GM19452 (cell line): ENCODE data around the gene SLC22A23.

ENCODE experiments used
- ATAC-seq: cut with Tn5 transposase; IDR thresholded peaks from one replicate; pipeline ENCODE4 v1.9.1; 2021; ENCODE audit not compliant: unreplicated experiment

Gene SLC22A23

DNA sequence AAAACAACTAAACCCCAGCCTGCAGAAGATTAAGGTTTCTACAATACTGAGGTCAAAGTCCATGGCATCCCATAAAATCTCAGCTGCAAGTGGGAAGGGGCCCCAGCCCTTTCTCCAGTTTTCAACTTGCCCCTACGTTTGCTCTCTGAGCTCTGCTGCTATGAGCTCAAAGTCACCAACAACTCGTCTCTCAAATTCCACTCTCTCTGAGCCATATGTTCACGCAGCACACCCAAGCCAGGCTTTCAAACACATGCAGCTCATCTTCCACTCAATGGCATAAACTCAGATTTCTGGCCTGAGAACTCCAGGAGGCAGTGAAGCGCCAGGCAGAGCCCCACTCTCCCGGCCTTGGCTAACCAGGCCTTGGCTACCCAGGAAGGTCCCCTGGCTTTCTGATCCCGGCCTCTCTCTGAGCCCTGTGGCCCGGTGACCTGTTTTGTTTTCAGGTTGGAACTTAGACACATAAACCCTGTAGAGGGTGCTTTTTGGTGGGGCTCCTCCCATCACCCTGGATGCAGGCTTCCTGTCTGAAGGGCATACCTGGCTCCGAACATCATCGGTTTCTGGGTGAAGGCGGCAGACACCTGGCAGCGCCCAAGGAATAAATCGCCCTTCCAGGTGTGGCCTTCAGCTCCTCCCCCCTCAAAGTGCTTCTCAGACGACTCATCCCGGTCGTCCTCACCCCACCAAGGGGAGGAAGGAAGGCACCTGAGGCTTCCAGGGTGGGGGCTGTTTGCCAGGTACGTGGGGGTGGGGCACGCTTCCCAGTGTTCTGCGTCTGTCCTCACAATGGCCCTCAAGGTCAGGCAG is 12.4 kb downstream of the SLC22A23 start:
- no peak for ATAC-seq

DNA sequence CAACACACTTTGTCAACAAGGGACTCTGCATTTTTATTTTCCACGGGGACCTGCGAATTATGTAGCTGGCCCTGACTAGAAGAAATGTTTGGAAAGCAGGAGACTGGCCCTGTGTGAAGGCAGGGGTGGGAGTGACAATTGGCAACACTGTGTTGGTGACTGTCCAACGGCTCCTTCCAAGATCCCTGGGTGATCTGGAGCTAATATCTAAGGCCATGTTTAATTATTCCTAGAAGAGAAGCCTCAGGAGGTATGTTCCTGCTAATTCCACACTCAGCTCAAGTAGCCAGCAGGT is 13.7 kb downstream of the SLC22A23 start:
- ATAC-seq = no peak

DNA sequence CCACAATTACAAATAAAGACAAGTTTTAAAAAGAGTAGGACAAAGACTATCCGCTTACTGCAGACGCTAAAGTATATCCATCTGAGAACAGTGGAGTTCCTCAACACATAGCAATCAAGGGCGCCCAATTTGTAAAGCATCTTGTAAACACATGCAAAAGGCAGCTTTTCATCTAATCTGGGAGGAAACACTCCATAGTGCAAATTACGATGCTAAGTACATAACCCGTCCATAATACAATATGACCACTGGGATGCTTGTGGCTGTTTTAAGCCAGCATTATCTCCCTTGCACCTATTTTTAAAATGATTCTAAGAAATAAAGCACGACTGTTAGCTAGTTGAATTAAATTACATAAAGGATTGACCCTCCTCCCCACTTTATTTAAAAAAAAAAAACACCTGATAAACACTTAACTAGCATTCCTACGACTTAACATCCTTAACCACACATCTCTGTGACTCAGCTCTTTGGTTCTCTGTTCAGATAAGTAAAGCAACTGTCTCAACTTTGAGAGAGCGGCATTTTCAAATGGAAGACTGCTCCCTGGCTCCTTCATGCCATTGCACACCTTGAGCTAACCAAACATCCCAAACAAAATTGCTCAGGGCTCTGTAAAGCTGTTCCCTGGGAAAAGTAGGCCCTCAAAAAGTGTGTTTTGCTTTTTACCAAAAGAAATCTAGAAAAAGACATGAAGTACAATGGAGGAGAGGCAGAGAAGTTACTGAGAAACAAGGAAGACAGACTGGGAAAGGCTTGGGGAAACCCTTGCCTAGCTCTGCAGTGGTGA is 14.2 kb downstream of the SLC22A23 start:
- no peak for ATAC-seq

DNA sequence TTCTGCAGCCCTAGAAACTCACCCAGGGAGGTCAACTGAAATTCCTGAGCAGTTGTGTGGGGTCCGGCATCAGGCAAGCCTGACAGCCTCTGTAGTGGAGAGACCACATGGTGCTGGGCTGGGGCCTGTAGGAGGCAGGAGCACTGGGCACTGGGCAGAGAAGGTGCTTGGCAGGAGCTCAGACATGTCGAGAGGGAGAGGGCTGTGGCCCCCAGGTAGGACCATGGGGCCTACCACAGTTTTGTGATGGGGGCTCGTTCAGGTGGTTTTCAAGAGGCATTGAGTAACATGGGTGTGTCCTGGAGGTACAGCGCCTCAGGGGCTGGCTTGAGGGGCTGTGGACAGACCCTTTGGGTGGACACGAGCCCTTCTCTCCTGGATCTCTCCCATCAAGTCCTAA is 15.9 kb downstream of the SLC22A23 start:
- no peak for ATAC-seq

DNA sequence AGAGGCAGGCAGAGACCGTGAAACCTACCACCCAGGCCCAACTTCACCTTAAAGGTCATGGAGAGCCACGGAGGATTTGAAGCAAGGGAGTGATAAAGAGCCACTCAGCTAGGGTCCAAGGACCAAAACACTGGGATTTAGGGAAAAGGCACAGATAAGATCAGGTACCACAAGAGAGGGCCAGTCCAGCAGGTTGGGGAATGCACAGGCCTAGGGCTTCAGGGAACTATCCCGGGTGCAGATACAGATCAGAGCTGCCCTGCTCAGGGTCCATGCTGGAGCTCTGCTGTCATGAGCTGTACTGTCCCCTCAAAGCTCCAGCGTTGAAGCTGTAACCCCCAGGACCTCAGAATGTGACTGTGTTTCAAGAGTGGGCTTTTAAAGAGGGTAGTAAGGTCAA is 16.9 kb downstream of the SLC22A23 start:
- ATAC-seq = no peak

DNA sequence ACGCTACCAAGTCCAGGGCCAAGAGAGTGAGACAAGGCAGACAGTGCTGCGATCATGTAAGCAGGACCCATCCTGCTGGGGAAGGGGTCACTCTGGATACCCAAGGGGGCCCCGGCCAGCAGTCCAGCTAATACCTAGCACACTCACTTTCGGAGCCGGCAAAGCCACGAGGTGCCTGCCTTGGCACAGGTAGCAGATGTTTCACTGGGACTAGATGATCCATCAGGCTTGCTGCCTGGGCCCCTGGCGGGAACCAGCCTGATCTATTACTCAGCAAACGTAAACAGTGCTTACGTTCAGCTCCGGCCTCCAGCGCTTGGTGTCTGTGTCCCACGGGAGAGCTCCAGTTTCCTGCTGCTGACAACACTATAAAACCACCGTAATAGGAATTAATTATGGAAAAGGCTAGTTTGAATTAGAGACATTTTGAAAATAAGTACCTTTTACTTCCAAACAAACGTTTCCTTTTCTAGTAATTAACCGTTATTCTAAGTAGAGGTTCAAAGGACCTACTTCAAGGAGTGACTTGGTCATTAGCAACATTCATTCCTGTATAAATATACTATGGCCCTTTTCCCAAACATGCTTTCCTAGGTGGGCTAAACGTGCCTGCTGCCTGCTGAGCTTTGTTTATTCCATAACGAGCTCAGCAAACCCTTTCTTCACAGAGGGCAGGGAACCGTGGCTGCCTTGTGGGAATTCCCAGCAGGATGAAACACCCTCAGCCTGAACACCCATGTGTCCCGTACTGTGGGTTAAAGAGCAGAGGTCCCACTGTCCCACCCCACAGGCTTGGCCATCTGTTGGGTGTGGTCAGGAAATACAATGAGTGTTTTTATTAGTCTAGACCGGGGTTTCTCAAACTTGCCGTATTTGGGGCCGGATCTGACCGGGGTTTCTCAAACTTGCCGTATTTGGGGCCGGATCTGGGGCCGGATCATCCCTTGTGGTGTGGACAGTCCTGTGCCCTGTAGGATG is 18.4 kb downstream of the SLC22A23 start:
- no peak for ATAC-seq

DNA sequence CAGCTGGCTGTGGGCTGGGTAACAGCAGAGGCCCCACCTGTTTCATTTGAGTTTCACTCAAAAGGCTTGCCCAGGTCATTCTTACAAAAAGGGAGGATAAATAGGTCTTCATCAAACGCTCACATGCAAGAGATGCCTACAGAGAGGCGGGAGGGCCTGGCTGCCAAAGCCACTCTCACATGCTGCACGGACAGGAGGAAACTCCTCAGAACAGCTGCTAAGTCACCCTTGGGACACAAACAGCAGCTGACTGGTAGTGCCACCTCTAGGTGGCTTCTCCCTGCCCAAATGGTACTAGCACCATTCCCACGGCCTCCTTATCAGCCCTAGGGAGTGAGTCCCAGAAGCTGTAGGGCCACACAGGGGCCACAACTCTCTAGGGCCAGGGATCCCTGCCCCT is 23.8 kb downstream of the SLC22A23 start:
- ATAC-seq = no peak

DNA sequence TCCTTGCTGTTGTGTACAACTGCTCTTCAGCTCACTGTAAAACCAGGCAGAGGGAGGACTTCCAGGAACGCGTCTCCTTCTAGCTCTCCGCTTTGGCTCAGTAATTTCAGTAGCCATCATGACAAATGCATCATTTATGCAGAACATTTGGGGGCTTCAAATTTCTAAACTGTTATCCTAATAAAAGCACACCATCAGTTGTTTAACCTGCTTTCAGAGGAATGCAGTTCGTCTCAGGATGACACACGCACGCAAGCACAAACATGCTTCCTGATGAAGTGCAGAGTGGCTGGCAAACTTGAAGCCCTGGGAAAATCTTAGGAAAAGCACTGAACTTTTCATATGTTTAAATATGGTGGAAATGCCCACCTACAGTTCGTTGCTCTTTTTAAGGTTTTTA is 24.4 kb downstream of the SLC22A23 start:
- ATAC-seq = no peak

DNA sequence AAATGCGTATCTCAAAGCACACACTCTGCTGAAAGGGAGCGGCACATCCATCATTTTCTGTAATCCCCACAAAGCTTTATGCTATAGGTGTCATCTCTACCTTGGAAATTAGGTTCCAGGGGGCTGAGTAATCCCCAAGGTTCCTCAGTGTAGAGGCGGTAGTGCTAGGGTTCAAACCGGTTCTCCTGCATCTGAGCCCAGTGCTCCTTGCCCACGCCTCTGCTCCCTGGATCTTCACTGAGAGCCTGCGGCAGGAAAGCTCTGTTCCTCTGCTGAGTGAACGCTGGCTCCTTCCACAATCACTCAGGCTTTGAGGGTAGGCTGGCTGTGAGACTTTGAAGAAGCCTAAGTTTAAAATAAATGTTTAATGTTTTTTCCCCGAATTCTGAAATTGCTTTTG is 24.9 kb downstream of the SLC22A23 start:
- ATAC-seq = no peak

DNA sequence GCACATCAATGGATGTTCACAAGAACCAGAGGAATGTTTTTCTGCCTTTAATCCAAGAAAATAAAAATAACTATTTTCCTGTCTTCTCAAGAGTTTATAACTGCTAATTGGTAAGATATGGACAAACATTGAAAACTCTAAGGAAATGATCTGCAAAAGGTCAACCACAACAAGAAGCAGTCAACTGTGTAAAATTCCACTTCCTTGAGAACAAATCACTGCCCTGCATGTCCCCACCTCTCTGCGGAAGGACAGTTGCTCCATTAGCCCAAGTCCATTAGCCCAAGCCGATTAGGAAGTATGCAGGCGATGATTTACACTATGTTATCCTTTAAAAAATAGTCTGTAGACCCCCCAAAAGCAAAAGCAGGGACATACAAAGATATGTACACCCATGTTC is 27.6 kb downstream of the SLC22A23 start:
- no peak for ATAC-seq

DNA sequence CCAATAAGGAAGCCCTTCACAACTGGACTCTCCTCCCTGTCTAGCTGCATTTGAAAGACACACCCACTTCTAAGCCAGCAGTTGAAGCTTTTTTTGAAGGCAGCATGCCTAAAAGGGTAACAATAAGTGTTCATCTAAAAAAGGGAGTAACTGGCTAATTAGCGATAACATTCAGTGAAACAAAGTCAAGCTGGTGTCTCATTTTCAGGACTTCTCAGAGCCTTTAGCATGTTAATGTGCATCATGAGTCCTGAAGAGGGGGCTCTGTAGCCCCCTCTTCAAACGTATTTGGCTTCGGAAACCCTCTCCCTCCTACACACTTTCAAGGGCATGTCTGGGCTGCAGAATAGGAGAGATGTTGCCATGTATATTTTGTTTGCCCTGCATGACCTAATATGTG is 28.1 kb downstream of the SLC22A23 start:
- no peak for ATAC-seq

DNA sequence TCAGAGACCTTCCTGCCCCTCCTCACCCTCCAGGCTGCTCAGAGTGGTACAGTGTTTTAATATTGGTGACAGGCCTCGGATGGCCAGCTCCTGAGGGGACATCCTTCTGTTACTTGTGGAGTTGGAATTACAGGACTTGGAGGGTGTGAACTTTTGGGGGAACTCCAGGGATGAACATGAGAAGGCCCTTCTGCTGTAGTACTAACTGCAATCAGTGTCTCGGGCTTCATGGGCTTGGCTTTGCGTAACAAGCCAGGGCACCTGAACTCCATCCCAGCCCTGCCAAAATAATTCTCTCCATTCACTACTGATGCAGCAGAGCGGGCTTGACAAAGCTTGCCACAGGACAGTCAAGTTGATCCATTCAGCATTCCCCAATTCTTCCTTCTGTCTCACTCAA is 28.6 kb downstream of the SLC22A23 start:
- no peak for ATAC-seq

DNA sequence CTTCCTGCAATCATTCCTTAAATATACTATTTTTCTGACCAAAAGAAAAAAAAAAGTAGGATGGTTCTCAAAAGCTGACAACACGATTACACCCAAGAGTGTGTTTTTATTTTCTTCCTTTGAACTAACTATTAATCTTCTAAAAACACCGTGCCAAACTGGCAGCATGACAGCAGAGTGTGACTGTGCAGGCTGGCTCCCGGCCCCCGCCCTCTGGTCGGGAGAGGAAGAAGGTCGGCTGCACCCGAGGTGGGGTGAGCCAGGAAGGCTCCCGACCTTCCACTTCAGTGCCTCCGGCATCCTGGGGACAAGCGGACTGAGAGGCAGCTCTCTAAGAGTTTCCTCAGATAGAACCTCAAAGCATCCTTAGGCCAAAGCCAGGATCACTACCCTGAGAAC is 29.2 kb downstream of the SLC22A23 start:
- ATAC-seq = no peak

DNA sequence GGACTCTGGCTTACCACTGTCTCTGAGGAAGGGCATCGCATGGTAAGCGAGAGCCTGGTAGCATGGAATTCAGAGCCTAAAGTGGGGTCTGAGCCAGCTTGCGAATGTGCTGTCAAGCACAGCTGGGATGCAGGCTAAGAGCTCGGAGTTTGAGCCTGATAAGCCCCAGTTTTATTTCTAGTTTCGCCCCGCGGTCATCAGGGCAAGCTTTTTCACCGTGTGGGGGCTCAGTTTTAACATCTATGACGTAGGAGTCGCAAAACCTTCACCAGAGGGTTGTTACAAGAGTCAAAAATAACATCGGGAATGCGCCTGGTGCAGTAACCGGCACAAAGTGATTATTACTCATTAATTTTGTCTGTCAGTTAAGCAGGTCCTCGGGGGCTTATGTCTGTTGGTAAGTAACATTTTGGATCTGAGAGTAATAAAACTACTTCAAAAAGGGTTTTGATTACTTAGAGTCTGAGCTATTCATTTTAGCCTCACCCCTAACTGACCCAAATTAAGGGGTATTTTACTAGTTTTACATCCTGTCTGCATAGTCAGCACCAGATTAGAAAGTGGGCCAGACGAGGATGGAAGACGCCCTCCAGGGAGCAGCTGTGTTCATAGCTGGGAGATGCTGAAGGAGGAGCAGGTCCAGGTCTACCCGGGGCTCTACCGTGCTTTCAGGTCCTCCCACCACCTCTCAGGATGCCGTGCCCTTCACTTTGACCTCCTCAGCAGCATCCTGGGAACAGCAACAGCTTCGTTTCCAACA is 29.7 kb downstream of the SLC22A23 start:
- no peak for ATAC-seq

DNA sequence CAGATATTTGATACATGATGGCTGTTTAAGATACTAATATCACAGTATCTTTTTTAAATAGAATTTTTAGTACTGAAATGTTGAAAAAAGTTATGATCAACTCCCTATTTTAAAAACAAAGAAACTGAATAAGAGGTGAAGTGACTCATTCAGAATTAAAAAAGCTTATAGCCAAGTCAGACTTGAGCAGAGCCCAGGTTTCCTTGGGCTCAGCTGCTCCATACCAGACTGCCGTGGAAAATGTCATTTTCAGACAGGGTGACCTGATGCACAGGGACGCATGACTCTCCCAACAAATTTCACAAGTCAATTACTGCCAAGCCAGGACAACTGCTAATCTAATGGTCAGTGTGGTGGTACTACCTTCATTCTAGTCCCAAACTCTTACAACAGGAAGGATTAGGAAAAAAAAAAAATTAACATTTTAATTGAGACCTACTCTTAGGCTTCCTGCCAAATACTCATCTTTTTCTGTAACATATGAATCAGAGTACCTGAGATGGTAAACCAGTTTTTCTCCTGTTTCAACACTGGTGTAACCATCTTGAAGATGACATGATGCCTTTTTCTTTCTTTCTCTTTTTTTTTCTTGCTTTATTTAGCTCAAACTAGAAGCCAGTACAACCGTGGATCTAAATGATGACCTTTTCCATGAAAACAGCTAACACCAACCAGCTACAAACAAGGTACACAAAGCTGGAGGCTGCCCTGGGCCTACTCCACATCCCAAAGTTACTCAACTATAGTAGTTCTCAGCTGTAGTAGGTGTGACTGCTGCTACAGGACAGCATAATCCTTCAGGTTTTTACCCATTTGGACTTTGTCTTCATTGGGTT is 30.5 kb downstream of the SLC22A23 start:
- no peak for ATAC-seq

DNA sequence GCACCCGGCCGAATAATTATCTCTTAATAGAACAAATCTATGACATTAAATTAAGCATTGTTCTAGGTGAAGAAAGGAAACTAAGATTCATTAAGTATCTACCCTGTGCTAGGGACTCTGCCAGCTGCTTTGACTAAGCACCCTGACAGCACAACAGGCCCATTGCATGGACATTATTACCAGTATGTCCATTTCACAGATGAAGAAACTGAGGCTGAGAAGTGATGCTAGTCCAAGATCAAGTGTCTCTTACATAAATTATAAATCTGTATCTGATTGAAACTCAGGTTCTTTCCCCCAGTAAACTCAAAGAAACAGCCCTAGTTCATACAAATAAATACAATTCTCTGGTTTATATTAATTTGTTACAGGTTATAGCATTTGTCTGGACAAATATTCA is 31.3 kb downstream of the SLC22A23 start:
- no peak for ATAC-seq

DNA sequence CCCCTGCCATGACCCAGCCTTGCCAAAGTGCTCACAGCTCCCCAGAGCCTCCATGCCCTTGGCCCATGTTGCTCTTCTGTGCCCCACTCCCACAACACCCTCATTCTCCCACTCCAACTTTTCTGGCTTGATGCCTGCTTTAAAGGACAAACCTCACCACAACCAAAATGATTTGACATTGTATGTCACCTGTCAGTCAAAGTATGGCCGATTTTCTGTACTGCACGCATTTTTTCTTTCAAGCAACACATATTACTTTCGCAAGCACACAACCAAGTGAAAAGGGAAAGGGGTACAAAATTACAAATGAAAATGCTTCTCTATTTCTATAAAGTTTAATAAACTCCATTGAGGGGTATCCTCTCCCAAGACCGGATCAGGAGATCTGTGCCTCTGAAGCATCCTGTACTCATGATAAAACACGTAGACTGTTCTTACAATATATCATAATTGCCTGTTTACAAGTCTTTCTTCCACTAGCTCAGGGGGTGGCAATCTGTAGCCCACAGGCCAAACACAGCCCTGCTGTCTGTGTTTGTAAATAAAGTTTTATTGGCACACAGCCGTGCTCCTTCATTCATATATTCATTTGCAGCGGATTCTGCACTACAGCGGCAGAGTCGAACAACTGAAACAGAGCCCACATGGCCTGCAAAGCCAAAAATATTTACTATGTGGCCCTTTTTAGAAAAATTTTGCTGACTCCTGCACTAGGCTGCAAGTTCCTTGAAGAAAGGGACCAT is 32.5 kb downstream of the SLC22A23 start:
- no peak for ATAC-seq

DNA sequence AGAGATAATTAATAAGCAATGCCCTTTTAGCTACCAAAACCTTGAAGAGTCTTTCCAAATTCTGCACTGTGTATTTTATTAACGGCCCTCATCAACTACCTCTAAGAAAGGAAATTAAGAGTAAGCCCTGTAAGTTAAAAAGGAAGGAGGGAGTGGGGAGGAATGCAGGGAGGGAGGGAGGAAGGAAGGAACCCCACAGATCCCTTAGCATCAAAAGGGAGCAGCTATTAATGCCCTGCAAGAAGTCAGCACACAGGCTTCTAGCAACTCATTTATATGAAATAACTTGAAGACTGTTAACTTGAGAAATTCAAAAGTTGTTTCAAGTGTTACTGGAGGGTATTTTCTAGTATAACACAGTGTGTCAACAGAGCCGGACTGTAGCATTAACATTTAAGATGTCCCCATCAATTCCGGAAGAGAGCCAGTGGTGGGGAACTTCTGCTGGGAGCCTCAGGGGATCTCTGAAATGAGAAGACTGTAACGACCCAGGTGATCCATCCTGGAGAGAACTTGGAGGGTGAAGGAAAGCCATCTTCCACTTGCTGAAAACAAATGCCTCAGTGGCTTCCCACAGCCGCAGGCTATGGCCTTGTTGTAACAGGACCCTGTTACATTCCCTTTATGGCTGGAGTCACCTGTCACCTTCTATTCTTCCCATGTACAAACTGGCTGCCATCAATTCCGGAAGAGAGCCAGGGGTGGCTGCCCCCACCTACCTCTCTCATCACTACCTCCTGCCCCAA is 33.2 kb downstream of the SLC22A23 start:
- ATAC-seq = no peak
